Right atrium auricular region (tissue), 2 donors: ENCODE measurements around the gene BCL2. TPM values are rescaled to one million over a fixed set of nuclear protein-coding genes. Genes with fewer than 3 reads are reported as not detected.

ENCODE experiments used
- DNase-seq: peaks from one replicate; pipeline ENCODE4 v3.0.0-alpha.2; 2019; ENCODE audit warnings: low spot score
- H3K27ac ChIP-seq, 2 donors: fragments of 200-600 bp; sonication (generic); 1 replicate in 1 of 2; 2 replicates in 1 of 2; pipeline ENCODE4 v1.5.1; 2016 to 2019
- H3K27me3 ChIP-seq, 2 donors: fragments of 200-600 bp; sonication (generic); one replicate each; pipeline versions ENCODE4 v1.5.1 to v1.6.0; 2017 to 2019
- H3K36me3 ChIP-seq: fragments of 200-600 bp; sonication (generic); one replicate; pipeline ENCODE4 v1.5.1; 2016
- H3K4me1 ChIP-seq, 2 donors: fragments of 200-600 bp; sonication (generic); one replicate each; pipeline versions ENCODE4 v1.5.1 to v1.6.0; 2017 to 2019
- H3K4me3 ChIP-seq, 2 donors: fragments of 200-600 bp; sonication (generic); 1 replicate in 1 of 2; 2 replicates in 1 of 2; pipeline ENCODE4 v1.5.1; 2017 to 2019; ENCODE audit warnings: mild to moderate bottlenecking in 1 of 2, moderate library complexity in 1 of 2
- H3K9me3 ChIP-seq, 2 donors: fragments of 200-600 bp; sonication (generic); one replicate each; pipeline ENCODE4 v1.5.1; 2019
- total RNA-seq, 2 donors: library from RNA; depleted of rRNA; stranded (reverse); fragments of >200 nt; gene quantifications; one replicate each; pipeline ENCODE4 v1.1.0, GENCODE V29; 2016
- TF ChIP-seq, protein P1 (sequence below), 2 donors: fragments of 200-600 bp; sonication (generic); IDR thresholded peaks; one replicate each; pipeline ENCODE4 v1.5.1; 2019; ENCODE audit warnings: antibody characterized with exemption in 2 of 2

The BCL2 gene
- total RNA-seq, 2 donors from 2014 or later: 6.5 to 8.0 TPM

- Histone ChIP-seq H3K4me3 (no peak overlapping the region), H3K36me3 (no peaks in the 10 kb centered on the region), H3K4me1 (no peaks in the 10 kb centered on the region), H3K9me3 (no peaks in the 10 kb centered on the region), H3K27me3 (no peaks in the 10 kb centered on the region), H3K27ac (no peak overlapping the region)
- TF ChIP-seq, protein P1, sequence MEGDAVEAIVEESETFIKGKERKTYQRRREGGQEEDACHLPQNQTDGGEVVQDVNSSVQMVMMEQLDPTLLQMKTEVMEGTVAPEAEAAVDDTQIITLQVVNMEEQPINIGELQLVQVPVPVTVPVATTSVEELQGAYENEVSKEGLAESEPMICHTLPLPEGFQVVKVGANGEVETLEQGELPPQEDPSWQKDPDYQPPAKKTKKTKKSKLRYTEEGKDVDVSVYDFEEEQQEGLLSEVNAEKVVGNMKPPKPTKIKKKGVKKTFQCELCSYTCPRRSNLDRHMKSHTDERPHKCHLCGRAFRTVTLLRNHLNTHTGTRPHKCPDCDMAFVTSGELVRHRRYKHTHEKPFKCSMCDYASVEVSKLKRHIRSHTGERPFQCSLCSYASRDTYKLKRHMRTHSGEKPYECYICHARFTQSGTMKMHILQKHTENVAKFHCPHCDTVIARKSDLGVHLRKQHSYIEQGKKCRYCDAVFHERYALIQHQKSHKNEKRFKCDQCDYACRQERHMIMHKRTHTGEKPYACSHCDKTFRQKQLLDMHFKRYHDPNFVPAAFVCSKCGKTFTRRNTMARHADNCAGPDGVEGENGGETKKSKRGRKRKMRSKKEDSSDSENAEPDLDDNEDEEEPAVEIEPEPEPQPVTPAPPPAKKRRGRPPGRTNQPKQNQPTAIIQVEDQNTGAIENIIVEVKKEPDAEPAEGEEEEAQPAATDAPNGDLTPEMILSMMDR (IDR thresholded peaks at IDR 0.05): no peak
- DNase-seq: no peak
Measured at GRCh38 chr18:63254716-63255399, 64.7 kb downstream of the BCL2 start.

GRCh38 chr18:63253428-63254372, 65.9 kb downstream of the BCL2 start:
- H3K36me3 ChIP-seq: no peaks in the 10 kb centered on the region
- H3K4me3 ChIP-seq: no peak overlapping the region
- H3K27ac ChIP-seq: no peak overlapping the region
- no peaks in the 10 kb centered on the region for H3K4me1 ChIP-seq
- no peak for DNase-seq
- no peaks in the 10 kb centered on the region for H3K27me3 ChIP-seq
- TF ChIP-seq, protein P1 (IDR thresholded peaks at IDR 0.05): no peak
- no peaks in the 10 kb centered on the region for H3K9me3 ChIP-seq

GRCh38 chr18:63253014-63253413, 66.6 kb downstream of the BCL2 start:
- no peak overlapping the region for H3K27ac ChIP-seq
- H3K4me1 ChIP-seq: no peaks in the 10 kb centered on the region
- no peaks in the 10 kb centered on the region for H3K27me3 ChIP-seq
- DNase-seq: no peak
- H3K9me3 ChIP-seq: no peaks in the 10 kb centered on the region
- no peak overlapping the region for H3K4me3 ChIP-seq
- TF ChIP-seq, protein P1 (IDR thresholded peaks at IDR 0.05): no peak
- H3K36me3 ChIP-seq: no peaks in the 10 kb centered on the region

DNA sequence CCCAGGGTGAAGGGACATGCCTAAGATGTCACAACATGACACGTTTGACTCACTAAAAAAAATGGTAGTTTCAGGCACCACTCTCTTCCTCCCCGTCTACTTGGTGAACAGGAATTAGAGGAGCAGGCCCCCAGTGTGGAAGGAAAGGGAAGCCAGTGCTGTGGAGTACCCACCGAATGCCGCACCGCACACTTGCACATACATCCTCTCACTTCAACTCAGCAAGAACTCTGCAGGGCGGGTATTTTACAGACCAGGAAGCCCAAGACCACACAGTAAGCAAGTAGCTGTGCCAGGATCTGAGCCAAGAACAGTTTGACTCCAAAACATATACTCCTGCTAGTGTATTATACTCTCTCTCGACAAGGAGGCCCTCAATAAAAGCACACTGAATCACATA, 69.8 kb downstream of the BCL2 start:
- Histone ChIP-seq H3K4me3 (no peak overlapping the region), H3K36me3 (no peaks in the 10 kb centered on the region), H3K27ac (no peak overlapping the region), H3K27me3 (no peaks in the 10 kb centered on the region), H3K4me1 (no peaks in the 10 kb centered on the region), H3K9me3 (no peaks in the 10 kb centered on the region)
- TF ChIP-seq, protein P1 (IDR thresholded peaks at IDR 0.05): no peak
- no peak for DNase-seq

DNA sequence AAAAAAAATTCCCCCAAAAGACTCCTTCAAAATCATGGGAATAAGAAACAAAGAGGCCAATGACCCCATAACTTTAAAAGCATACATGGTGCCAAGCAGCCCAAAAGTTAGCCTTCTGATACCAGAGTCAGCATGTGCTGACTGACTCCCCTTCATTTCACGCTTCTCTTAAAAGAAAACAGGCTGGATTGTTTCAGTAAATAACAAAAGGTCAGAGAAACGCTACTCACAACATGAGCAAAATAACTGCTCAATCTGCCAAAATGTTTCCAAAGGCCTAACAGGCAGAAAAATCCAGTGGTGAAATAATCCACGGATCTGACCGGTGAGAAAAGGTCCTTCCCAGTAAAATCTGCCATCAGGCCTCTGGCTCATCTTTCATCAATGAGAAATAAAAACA, 71.6 kb downstream of the BCL2 start:
- Histone ChIP-seq H3K4me1 (no peaks in the 10 kb centered on the region), H3K27me3 (no peaks in the 10 kb centered on the region), H3K9me3 (no peaks in the 10 kb centered on the region), H3K4me3 (no peak overlapping the region), H3K27ac (peak overlapping the region in 1 of 2 donors; percentile 2), H3K36me3 (no peaks in the 10 kb centered on the region)
- no peak for DNase-seq
- TF ChIP-seq, protein P1 (IDR thresholded peaks at IDR 0.05): no peak
